Stimulated activated CD4-positive, alpha-beta T cell treated with anti-CD3 and anti-CD28 coated beads, Interleukin-2, amount 100 ng/mL, for 4 hours (primary cell): ENCODE results near the gene GRM7.

Experiments used
- DNase-seq: peaks from one replicate; pipeline ENCODE4 v3.0.0-alpha.2; 2020; ENCODE audit warnings: low read depth

The GRM7 gene

GRCh38 chr3:7728566-7729519, 867.9 kb downstream of the GRM7 start:
- no peak for DNase-seq

GRCh38 chr3:7733933-7734332, 873.0 kb downstream of the GRM7 start:
- no peak for DNase-seq

- DNase-seq: no peak
Observed at GRCh38 chr3:7734456-7734855, 873.5 kb downstream of the GRM7 start.

- no peak for DNase-seq
Observed at GRCh38 chr3:7737263-7737662, 876.3 kb downstream of the GRM7 start.

- DNase-seq: no peak
Observed at GRCh38 chr3:7739754-7740153, 878.8 kb downstream of the GRM7 start.

GRCh38 chr3:7740458-7740857, 879.5 kb downstream of the GRM7 start:
- DNase-seq: no peak

GRCh38 chr3:7744850-7745249, 883.9 kb downstream of the GRM7 start:
- DNase-seq: no peak

- no peak for DNase-seq
Observed at GRCh38 chr3:7745711-7746110, 884.8 kb downstream of the GRM7 start.

GRCh38 chr3:7749931-7750695, 889.2 kb downstream of the GRM7 start:
- DNase-seq: no peak

GRCh38 chr3:7752005-7752404, 891.1 kb downstream of the GRM7 start:
- DNase-seq: no peak

- no peak for DNase-seq
Observed at GRCh38 chr3:7754653-7755441, 893.9 kb downstream of the GRM7 start.

- DNase-seq: no peak
Observed at GRCh38 chr3:7759630-7760029, 898.7 kb downstream of the GRM7 start.

GRCh38 chr3:7760718-7761117, 899.8 kb downstream of the GRM7 start:
- DNase-seq: no peak

GRCh38 chr3:7764115-7764514, 903.2 kb downstream of the GRM7 start:
- DNase-seq: no peak

- DNase-seq: no peak
Observed at GRCh38 chr3:7766530-7766929, 905.6 kb downstream of the GRM7 start.

GRCh38 chr3:7779331-7779730, 918.4 kb downstream of the GRM7 start:
- no peak for DNase-seq

GRCh38 chr3:7781395-7781794, 920.5 kb downstream of the GRM7 start:
- DNase-seq: no peak

- no peak for DNase-seq
Observed at GRCh38 chr3:7787871-7788828, 927.2 kb downstream of the GRM7 start.

- no peak for DNase-seq
Observed at GRCh38 chr3:7788881-7789280, 928.0 kb downstream of the GRM7 start.

GRCh38 chr3:7789324-7789723, 928.4 kb downstream of the GRM7 start:
- no peak for DNase-seq

- no peak for DNase-seq
Observed at GRCh38 chr3:7790141-7790540, 929.2 kb downstream of the GRM7 start.
